ENCODE measurements around the gene NSUN6.

DNA sequence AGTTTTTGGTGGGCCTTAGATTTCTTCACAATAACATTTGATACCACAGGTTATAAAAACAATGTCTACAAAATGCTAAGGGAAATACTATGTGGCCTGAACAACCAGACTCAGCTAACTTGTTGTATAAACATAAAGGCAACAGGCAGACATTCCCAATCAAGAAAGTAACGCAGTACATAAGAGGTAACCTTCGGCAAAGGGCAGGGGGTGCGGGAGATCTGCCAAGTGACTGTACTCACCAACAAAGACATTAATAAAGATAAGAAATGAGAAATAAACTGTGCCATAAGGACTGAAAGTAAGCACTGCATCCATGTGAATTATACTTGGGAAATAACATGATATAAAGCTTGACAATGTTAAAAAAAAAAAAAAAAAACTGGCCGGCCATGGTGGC is 15.4 kb downstream of the NSUN6 start:
- no peak for TF ChIP-seq EZH2phosphoT487 (IDR thresholded peaks at IDR 0.05; ENCODE audit: borderline replicate concordance, low read depth, low read length)
- TF ChIP-seq, protein P1, sequence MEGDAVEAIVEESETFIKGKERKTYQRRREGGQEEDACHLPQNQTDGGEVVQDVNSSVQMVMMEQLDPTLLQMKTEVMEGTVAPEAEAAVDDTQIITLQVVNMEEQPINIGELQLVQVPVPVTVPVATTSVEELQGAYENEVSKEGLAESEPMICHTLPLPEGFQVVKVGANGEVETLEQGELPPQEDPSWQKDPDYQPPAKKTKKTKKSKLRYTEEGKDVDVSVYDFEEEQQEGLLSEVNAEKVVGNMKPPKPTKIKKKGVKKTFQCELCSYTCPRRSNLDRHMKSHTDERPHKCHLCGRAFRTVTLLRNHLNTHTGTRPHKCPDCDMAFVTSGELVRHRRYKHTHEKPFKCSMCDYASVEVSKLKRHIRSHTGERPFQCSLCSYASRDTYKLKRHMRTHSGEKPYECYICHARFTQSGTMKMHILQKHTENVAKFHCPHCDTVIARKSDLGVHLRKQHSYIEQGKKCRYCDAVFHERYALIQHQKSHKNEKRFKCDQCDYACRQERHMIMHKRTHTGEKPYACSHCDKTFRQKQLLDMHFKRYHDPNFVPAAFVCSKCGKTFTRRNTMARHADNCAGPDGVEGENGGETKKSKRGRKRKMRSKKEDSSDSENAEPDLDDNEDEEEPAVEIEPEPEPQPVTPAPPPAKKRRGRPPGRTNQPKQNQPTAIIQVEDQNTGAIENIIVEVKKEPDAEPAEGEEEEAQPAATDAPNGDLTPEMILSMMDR (conservative IDR thresholded peaks at IDR 0.05; ENCODE audit: low read length) = no peak

Measured in OCI-LY7 (cell line).